HG03095 (cell line): Measurements from ENCODE around the gene CTNNA3.
"Not testable (repeated sequence)": the region's sequence is repeated elsewhere in the genome, so short reads cannot be mapped to it uniquely, and the experiment has no call there.

Source experiments
- ATAC-seq: cut with Tn5 transposase; IDR thresholded peaks from one replicate; pipeline ENCODE4 v1.9.1; 2021; ENCODE audit warnings: moderate library complexity; ENCODE audit not compliant: unreplicated experiment

The CTNNA3 gene

DNA sequence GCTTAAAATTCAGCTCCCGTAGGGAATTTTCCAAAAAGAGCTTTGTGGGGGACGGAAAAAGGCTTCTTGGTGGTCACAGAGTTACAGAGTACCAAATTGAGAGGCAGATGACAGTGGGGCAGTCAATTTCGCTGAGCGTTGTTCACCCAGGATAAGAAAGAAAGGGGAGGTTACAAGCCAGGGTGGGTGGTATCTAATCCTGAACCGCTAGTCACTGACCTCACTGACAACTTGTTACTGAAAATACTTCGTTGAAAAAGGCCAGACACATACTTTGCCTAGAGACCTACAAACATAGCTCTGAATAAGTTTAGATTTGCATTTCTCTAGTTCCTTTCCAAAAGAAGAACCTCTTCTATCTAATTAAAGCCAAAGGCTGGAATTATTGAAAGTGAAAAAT is at the start of gene CTNNA3:
Gene CTNNA3 (minus strand): TSS at position 167 of the 400 bp plus-strand sequence.
- ATAC-seq: peak; percentile 90

DNA sequence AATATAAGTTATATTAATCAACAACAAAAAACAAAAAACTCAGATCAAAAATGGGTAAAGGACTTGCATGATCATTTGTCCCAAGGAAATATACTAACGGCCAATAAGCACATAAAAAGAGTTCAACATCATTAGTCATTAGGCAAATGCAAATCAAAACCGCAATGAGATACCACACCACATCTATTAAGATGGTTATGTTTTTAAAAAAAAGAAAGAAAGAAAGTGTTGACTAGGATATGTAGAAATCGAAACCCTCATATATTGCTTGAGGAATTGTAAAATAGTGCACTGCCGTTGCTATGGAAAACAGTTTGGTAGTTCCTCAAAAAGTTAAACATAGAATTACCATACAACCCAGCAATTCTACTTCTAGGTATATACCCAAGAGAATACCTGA is 39.4 kb upstream of the CTNNA3 start:
- no peak for ATAC-seq

DNA sequence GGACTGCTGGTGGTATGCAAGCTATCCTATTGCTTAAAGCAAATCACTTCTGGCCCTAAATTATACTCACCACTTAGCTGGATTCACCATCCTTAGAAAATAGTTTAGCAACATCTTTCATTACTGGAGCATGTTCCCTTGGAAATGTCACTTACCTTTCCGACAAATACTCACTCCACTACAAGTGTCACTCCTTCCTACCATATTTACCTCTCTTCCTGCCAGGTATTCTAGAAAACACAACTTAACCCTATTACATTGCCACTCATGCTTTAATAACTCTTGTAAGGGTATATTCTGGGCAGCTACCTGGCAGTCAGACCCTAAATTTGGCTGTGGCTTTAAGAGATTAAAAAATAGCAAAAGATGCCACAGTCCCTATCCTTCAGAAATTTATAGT is 37.5 kb upstream of the CTNNA3 start:
- no peak for ATAC-seq

DNA sequence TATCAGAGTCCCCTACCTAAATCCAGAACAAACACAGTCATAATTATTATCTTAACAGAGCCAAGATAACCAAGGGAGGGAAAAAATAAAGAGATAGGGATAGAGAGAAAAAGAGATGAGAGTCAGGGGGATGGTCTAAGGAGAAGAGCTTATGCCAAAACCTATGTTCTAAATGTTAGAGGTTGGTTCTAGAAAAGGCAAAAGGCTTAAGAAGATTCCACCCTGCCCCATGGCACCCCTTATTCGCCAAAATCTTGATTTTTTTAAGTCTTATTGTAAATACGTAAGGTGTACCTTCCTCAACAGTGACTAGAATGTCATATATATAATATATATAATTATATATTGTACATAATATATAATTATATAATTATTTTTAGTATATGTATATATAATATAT is 29.6 kb upstream of the CTNNA3 start:
- no peak for ATAC-seq

DNA sequence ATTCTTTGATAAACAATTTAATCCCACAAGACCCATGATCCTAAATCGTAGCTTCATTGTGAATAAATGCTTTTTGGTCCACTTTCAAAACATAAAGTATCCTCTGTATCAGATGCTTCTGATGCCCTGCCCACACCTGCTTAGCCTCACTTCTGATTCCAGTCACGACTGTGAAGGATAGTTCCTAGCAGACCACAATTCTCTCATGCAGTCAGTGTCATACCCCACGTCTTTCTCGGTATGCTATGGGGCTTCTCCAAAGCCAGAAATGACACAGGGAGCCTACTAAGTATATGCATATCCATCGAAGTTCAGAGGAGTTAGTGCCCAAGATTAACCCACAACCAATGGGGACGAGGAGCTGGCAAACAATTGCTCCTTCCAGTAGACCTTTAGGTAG is 27.6 kb upstream of the CTNNA3 start:
- ATAC-seq: no peak

DNA sequence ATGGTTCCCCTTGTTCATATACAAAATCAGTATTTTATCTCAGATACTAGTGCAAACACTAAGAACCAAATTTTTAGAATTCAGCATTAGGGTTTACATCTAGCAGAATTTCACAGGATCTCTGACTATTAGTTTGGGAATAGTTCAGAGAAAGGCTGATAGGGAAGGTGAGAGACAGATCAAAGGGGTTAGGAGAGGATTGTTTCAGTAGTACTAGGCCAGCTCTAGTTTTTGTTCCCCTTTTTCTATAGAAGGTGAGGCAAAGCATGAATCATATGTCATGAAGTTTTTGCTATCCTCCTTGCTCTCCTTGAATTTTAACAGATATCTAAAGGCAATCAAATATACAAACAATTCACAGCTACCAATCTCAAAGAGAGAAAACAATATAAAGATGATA is 26.1 kb upstream of the CTNNA3 start:
- ATAC-seq: peak; percentile 62

DNA sequence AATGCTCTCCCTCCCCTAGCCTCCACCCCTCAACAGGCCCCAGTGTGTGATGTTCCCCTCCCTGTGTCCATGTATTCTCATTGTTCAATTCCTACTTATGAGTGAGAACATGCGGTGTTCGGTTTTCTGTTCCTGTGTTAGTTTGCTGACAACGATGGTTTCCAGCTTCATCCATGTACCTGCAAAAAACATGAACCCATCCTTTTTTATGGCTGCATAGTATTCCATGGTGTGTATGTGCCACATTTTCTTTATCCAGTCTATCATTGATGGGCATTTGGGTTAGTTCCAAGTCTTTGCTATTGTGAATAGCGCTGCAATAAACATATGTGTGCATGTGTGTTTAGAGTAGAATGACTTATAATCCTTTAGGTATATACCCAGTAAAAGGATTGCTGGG is 20.5 kb upstream of the CTNNA3 start:
- ATAC-seq: not testable (repeated sequence)

DNA sequence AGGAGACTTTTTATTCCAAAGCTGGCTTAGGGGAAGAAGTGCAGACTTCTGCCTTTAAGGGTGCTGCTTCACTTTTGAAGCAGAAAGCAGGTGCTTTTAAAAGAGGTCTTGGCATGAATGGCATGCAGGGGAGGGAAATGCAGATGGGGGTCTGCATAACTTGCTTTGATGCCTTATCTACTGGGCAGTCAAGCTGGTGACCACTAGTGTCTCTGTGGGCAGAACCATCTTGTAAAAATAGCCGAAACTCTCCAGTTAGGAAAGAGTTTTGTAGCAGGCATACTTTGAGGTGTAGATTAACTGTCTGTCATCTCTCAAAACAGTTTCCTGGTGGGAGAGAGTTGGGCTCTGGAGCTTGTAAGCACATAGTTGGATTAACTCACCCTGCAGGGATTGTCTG is 9.9 kb upstream of the CTNNA3 start:
- no peak for ATAC-seq

DNA sequence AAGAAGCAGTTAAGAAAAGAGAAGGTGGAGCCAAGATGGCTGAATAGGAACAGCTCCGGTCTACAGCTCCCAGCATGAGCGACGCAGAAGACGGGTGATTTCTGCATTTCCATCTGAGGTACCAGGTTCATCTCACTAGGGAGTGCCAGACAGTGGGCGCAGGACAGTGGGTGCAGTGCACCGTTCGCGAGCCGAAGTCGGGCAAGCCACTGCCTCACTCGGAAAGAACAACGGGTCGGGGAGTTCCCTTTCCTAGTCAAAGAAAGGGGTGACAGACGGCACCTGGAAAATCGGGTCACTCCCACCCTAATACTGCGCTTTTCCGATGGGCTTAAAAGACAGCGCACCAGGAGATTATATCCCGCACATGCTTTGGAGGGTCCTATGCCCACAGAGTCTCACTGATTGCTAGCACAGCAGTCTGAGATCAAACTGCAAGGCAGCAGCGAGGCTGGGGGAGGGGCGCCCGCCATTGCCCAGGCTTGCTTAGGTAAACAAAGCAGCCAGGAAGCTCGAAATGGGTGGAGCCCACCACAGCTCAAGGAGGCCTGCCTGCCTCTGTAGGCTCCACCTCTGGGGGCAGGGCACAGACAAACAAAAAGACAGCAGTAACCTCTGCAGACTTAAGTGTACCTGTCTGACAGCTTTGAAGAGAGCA is 3.7 kb upstream of the CTNNA3 start:
- ATAC-seq: not testable (repeated sequence)

DNA sequence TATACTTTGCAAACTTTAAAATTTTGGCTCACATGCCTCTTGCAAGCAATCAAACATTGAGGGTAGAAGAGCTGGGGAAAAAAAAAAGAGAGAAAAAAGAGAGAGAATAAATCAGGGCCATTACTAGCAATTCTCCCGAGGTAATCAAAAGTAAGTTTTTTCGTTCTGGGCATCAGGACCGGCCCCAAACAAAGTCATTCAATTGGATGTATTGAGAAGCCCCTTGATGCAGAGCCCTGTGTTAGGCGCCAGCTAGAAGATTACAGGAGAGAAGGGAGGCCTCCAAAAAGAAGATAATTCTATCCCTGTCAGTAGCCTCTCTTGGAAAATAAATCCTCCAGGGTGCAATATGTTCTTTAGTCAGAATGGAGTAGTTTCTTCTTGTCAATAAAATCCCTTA is 2.2 kb upstream of the CTNNA3 start:
- no peak for ATAC-seq

DNA sequence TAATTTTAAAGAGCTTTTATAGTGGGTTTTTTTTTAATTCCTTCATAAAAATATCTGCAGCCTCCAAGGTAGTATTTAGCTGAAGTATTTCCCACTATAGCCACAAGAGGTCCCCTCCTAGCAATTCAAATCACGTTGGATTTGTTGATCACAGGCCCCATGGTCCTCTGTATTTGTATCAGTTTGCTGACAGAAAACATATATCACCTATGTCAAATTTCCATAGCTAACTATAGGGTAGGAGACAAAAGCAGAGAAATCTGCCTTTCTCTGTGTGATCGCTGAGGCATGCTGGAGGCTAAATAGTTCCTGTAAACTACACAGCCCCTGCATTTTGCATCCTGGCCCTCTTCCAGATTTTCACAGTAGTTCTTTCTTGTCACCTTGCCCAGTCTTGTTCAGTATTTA is 1.7 kb upstream of the CTNNA3 start:
- ATAC-seq: no peak

DNA sequence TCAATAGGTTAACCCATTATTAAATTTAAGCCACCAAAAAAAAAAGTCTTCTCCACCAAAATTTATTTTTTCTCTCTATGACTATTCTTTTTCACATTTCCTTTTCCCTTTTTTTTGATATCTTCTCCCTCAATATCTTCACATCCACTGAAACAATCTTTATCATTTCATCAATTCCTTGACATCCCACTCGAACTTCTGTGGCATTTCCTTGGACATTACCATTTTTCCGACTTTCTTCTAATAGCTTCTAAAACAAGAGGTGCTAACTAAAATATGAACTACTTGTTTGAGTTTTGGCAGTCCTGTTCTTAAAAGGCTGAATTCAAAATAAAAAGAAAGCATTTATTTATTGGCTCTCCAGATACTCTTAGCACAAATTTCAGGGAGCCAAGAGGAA is 684 bp upstream of the CTNNA3 start:
- ATAC-seq: no peak

DNA sequence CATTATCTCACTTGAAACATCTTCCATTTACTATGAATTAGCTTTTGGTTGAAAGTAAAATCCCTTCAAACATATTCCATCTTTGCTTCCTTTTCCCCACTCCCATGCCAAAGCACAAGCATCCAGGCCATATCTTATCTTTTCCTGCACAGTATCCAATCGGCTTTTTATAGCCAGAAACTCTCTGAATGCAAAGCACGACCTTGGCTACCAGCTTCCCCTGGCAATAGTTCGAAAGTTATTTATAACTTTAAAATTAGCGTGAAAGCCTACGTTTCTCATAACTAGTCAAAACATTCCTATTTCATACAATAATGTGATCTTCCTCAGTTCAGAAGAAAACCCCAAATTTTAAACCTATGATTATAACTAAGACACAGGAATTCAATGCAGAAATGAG is 440 bp downstream of the CTNNA3 start:
- ATAC-seq: no peak

DNA sequence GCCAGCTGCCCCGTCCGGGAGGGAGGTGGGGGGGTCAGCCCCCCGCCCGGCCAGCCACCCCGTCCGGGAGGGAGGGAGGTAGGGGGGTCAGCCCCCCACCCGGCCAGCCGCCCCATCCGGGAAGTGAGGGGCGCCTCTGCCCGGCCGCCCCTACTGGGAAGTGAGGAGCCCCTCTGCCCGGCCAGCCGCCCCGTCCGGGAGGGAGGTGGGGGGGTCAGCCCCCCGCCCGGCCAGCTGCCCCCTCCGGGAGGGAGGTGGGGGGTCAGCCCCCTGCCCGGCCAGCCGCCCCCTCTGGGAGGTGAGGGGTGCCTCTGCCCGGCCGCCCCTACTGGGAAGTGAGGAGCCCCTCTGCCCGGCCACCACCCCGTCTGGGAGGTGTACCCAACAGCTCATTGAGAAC is 4.1 kb downstream of the CTNNA3 start:
- ATAC-seq: not testable (repeated sequence)

DNA sequence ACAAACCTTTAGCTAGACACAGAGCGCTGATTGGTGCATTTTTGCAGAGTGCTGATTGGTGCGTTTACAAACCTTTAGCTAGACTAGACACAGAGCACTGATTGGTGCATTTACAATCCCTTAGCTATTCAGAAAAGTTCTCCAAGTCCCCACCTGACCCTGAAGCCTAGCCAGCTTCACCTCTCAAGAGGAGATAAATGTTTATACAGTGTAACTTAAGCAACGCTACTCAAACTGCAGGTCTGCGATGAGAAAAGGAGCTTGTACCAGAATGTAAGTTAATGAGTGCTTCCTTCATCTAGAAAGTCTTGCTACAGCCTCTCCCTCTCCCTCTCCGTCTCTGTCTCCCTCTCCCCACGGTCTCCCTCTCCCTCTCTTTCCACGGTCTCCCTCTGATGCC is 5.5 kb downstream of the CTNNA3 start:
- ATAC-seq: not testable (repeated sequence)

DNA sequence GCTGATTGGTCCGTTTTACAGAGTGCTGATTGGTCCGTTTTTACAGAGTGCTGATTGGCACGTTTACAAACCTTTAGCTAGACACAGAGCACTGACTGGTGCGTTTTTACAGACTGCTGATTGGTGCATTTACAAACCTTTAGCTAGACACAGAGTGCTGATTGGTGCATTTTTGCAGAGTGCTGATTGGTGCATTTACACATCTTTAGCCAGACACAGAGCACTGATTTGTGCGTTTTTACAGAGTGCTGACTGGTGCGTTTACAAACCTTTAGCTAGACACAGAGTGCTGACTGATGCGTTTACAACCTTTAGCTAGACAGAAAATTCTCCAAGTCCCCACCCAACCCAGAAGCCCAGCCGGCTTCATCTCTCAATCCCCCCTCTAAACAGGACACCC is 11.9 kb downstream of the CTNNA3 start:
- ATAC-seq: not testable (repeated sequence)

DNA sequence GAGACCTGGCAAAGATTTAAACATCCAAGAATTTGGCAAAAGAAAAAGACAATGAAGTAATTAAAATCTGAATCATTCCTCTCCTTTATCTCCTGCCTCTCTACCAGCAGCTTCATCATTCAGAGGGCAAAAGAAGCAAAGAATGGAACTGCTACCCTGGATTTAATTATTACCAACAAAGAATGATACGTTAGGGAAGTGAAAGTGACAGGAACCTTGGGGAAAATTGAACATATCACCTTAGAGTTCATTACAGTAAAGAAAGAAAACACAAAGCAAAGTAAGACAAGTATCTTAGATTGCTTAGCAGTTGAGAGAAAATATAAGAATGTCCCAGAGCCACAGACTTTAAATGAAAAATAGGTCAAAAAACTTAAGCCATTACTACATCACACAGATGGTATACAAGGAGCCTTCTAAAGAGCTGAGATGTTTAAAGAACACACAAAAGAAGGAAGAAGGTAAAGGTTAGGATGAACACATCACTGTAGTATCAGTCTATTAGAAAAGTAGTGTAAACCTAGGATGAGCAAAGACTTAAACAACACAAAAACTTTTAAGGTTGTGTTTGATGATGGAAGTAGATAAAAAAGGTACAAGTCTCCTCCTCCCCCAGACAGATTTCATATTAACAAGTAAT is 17.5 kb downstream of the CTNNA3 start:
- ATAC-seq: no peak

DNA sequence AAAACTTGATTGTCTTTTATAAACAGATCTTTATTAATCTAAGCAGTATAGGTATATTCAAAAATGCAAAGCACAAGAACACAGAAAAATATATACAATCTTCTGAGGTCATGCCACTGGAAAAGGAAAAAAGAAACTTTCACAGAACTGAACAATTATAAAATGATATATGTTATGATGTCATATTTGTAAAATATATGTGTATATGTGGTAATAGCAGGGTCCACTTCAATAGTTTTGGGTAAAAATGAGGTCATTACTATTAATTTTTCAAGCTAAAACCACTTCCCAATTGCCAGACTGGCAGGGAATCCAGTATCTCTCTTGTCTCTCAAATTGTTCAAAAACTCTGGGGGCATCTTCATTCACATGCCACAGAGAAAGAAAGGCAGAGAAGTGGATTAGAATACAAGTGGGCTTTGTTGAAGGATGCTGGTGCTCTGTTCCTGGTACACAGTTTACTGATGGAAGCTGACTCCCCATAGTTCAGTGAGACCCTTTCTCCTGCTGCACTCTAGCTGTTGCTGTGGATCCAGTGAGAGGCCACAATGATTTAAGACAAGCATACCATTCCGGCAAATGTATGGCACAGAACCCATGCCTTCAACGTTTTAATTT is 19.7 kb downstream of the CTNNA3 start:
- no peak for ATAC-seq

DNA sequence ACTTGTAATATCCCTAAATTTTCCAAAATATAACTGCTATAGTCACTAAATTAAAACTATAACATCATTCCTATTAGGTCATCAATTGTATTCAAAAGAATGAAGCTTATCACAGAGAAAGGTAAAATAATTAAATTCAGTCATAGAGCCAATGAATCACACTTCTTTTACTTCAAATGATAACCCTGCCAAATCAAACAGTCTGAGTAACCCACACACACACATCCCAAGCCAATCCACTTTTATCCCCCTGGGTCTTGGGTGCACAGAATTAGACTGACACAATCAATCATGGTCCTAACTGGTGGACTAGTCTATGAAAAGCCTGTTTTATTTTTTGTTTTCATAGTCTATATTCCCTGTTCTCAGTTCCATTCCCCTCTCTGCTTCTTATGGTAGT is 25.6 kb downstream of the CTNNA3 start:
- no peak for ATAC-seq

DNA sequence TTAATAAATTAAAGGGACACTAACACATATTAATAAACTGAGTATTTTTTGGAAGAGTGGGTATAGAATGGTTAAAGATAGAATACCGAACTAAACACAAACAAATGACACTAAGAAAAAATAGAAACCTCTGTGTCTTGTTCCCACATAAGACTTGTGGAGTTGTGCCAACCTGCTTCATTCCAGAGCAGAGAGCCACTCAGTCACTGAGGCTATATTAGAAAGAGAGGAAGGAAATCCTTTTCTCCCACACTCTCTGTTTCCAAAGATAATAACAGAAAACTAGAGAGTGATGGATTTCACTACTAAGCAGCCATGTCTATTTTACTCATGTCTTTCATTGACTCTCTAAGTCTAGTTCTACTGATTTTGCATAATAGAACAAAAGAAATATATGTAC is 26.0 kb downstream of the CTNNA3 start:
- no peak for ATAC-seq

DNA sequence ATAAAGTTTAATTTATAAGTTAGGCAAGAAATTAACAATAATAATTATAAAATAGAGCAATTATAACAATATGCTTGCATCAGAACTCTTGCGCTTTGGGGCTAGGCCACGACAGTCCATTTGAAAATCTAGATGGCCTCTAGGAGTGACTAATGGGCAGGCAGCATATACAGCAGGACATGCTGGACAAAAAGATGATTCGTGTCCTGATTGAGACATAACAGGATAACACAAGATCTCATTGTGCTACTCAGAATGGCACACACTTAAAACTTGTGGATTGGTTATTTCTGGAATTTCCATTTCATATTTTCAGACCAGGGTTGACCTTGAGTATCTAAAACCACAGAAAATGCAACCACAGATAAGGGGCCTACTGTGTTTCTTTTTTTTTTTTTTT is 27.5 kb downstream of the CTNNA3 start:
- ATAC-seq: no peak

DNA sequence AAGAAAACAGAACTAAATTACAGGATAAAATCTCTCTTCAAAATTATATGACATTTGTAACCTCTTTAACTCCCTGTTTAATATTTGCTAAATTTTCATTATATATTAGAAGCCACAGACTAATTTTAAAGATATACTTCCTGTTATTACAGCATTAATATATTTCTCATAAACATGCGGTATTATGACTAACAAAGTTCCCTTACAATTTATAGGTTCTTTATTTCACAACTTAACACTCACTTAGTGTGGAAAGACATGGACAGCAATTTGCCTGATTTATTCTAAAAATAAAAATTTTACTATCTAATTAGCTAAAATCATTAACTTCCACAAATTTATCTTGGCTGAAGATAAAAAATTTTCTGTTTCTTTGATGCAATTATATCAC is 29.0 kb downstream of the CTNNA3 start:
- ATAC-seq: no peak
